ENCODE results near the gene SHC3.

DNA sequence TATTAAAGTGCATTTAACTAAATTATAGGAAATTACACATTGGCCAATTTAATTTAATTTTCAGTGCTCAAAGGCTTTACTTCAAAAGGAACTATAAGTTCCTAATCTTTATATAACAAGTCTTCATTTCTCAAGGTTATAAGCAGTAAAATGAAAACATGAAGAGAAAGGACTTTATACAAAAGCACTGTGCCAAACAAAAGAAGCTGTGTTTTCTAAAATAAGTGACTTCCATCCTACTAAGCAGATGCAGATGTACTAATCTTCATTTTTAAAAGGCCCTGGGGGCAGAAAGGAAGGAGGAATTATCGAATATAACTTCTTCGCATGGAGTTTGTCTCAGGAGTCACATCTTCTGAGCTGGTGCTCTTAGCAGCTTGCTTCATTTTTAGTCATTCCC is 81.4 kb downstream of the SHC3 start:
- TF ChIP-seq, protein P1, sequence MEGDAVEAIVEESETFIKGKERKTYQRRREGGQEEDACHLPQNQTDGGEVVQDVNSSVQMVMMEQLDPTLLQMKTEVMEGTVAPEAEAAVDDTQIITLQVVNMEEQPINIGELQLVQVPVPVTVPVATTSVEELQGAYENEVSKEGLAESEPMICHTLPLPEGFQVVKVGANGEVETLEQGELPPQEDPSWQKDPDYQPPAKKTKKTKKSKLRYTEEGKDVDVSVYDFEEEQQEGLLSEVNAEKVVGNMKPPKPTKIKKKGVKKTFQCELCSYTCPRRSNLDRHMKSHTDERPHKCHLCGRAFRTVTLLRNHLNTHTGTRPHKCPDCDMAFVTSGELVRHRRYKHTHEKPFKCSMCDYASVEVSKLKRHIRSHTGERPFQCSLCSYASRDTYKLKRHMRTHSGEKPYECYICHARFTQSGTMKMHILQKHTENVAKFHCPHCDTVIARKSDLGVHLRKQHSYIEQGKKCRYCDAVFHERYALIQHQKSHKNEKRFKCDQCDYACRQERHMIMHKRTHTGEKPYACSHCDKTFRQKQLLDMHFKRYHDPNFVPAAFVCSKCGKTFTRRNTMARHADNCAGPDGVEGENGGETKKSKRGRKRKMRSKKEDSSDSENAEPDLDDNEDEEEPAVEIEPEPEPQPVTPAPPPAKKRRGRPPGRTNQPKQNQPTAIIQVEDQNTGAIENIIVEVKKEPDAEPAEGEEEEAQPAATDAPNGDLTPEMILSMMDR (conservative IDR thresholded peaks at IDR 0.05; ENCODE audit: low read depth, low read length), result no peak
- TF ChIP-seq EZH2 (IDR thresholded peaks at IDR 0.05; ENCODE audit: low read length, unreplicated experiment), result no peak
